Measurements from ENCODE around the gene COL4A2.

Gene COL4A2

GRCh38 chr13:110299283-110299840 lies 7.7 kb upstream of the COL4A2 start:
- no peak overlapping the region for H3K9ac ChIP-seq (ENCODE audit: low read length)
- H3K36me3 ChIP-seq (ENCODE audit: insufficient read depth, low read length), result no peaks in the 10 kb centered on the region
- no peak overlapping the region for H3K27ac ChIP-seq (ENCODE audit: low read depth, low read length, poor library complexity, severe bottlenecking)
- peaks cover 5% of the 10 kb centered on the region; the same call in 1 of the 2 replicates for H3K27me3 ChIP-seq (ENCODE audit: insufficient read depth, low read length)
- no peaks in the 10 kb centered on the region for H3K4me1 ChIP-seq (ENCODE audit: insufficient read depth, low read length, severe bottlenecking)
- no peaks in the 10 kb centered on the region for H3K9me3 ChIP-seq (ENCODE audit: low read length)
- no peak overlapping the region for H2AFZ ChIP-seq (ENCODE audit: low read length)
- no peak overlapping the region for H3K4me2 ChIP-seq (ENCODE audit: low read length)
- no peaks in the 10 kb centered on the region for H3K79me2 ChIP-seq (ENCODE audit: insufficient read depth, low read length)
- H3K4me3 ChIP-seq (ENCODE audit: low read depth, low read length, poor library complexity, severe bottlenecking), result no peak overlapping the region
- TF ChIP-seq CTCF (IDR thresholded peaks at IDR 0.05; ENCODE audit: low read length), result no peak
- no peak for TF ChIP-seq EZH2 (IDR thresholded peaks at IDR 0.05; ENCODE audit: borderline replicate concordance, low read length)
- no peaks in the 10 kb centered on the region for H3F3A ChIP-seq (ENCODE audit: insufficient read depth, low read length)
- no peaks in the 10 kb centered on the region for H4K20me1 ChIP-seq (ENCODE audit: insufficient read depth, low read length)
- H3K9me2 ChIP-seq (ENCODE audit: low read depth, low read length), result no peaks in the 10 kb centered on the region

- no peaks in the 10 kb centered on the region for H3K79me2 ChIP-seq (ENCODE audit: insufficient read depth, low read length)
- no peaks in the 10 kb centered on the region for H3K9me3 ChIP-seq (ENCODE audit: low read length)
- TF ChIP-seq CTCF (IDR thresholded peaks at IDR 0.05; ENCODE audit: low read length) (no peak), EZH2 (IDR thresholded peaks at IDR 0.05; ENCODE audit: borderline replicate concordance, low read length) (no peak)
- H2AFZ ChIP-seq (ENCODE audit: low read length), result no peak overlapping the region
- H3K36me3 ChIP-seq (ENCODE audit: insufficient read depth, low read length), result no peaks in the 10 kb centered on the region
- H3K4me3 ChIP-seq (ENCODE audit: low read depth, low read length, poor library complexity, severe bottlenecking), result no peak overlapping the region
- no peaks in the 10 kb centered on the region for H3K9me2 ChIP-seq (ENCODE audit: low read depth, low read length)
- peaks cover 5% of the 10 kb centered on the region; the same call in 1 of the 2 replicates for H3K27me3 ChIP-seq (ENCODE audit: insufficient read depth, low read length)
- no peaks in the 10 kb centered on the region for H3F3A ChIP-seq (ENCODE audit: insufficient read depth, low read length)
- no peak overlapping the region for H3K9ac ChIP-seq (ENCODE audit: low read length)
- H4K20me1 ChIP-seq (ENCODE audit: insufficient read depth, low read length), result no peaks in the 10 kb centered on the region
- H3K4me2 ChIP-seq (ENCODE audit: low read length), result no peak overlapping the region
- H3K27ac ChIP-seq (ENCODE audit: low read depth, low read length, poor library complexity, severe bottlenecking), result no peak overlapping the region
- no peaks in the 10 kb centered on the region for H3K4me1 ChIP-seq (ENCODE audit: insufficient read depth, low read length, severe bottlenecking)
These were observed 6.8 kb upstream of the COL4A2 start for GRCh38 chr13:110300090-110300815.

- Histone ChIP-seq H3K36me3 (ENCODE audit: insufficient read depth, low read length) (no peaks in the 10 kb centered on the region), H3K9me2 (ENCODE audit: low read depth, low read length) (no peaks in the 10 kb centered on the region), H3K27me3 (ENCODE audit: insufficient read depth, low read length) (peaks cover 5% of the 10 kb centered on the region; the same call in 1 of the 2 replicates), H3K9ac (ENCODE audit: low read length) (no peak overlapping the region), H4K20me1 (ENCODE audit: insufficient read depth, low read length) (no peaks in the 10 kb centered on the region), H3K9me3 (ENCODE audit: low read length) (no peaks in the 10 kb centered on the region), H3K4me2 (ENCODE audit: low read length) (no peak overlapping the region), H3K4me1 (ENCODE audit: insufficient read depth, low read length, severe bottlenecking) (no peaks in the 10 kb centered on the region), H3F3A (ENCODE audit: insufficient read depth, low read length) (no peaks in the 10 kb centered on the region), H2AFZ (ENCODE audit: low read length) (no peak overlapping the region), H3K27ac (ENCODE audit: low read depth, low read length, poor library complexity, severe bottlenecking) (no peak overlapping the region), H3K4me3 (ENCODE audit: low read depth, low read length, poor library complexity, severe bottlenecking) (no peak overlapping the region), H3K79me2 (ENCODE audit: insufficient read depth, low read length) (no peaks in the 10 kb centered on the region)
- TF ChIP-seq CTCF (IDR thresholded peaks at IDR 0.05; ENCODE audit: low read length), result no peak
- TF ChIP-seq EZH2 (IDR thresholded peaks at IDR 0.05; ENCODE audit: borderline replicate concordance, low read length), result no peak
These were observed 6.0 kb upstream of the COL4A2 start for GRCh38 chr13:110301083-110301482.
